ENCODE results near the gene TMEM97. TPM values are rescaled to one million over a fixed set of nuclear protein-coding genes. Genes with fewer than 3 reads are reported as not detected.

TMEM97 gene
- total RNA-seq, 1 donor from 2014 or later = 2.5 TPM

- Histone ChIP-seq H3K27me3 (no peaks in the 10 kb centered on the region), H3K4me1 (peaks cover 8% of the 10 kb centered on the region), H3K27ac (no peak overlapping the region), H3K9me3 (no peaks in the 10 kb centered on the region), H3K4me3 (no peak overlapping the region), H3K36me3 (peaks cover 0 to 39% of the 10 kb centered on the region in 2 donors)
- intact Hi-C loops (cut with DNase I) = no loop called here
- DNase-seq (ENCODE audit: extremely low spot score in 2 of 2) = no peak
- TF ChIP-seq CTCF (IDR thresholded peaks at IDR 0.05) (no peak), POLR2A (IDR thresholded peaks at IDR 0.05) (no peak), POLR2AphosphoS5 (IDR thresholded peaks at IDR 0.05; ENCODE audit: insufficient read depth in 1 of 2, low read depth in 1 of 2) (no peak)
Observed at GRCh38 chr17:28363186-28363585, 44.2 kb downstream of the TMEM97 start.

- no peak overlapping the region for H3K4me3 ChIP-seq
- no peak for DNase-seq (ENCODE audit: extremely low spot score in 2 of 2)
- no peaks in the 10 kb centered on the region for H3K27me3 ChIP-seq
- no peaks in the 10 kb centered on the region for H3K9me3 ChIP-seq
- H3K36me3 ChIP-seq = peaks cover 0 to 39% of the 10 kb centered on the region in 2 donors
- intact Hi-C loops (cut with DNase I) = no loop called here
- H3K27ac ChIP-seq = no peak overlapping the region
- no peaks in the 10 kb centered on the region for H3K4me1 ChIP-seq
- no peak for TF ChIP-seq CTCF (IDR thresholded peaks at IDR 0.05)
- no peak for TF ChIP-seq POLR2AphosphoS5 (IDR thresholded peaks at IDR 0.05; ENCODE audit: insufficient read depth in 1 of 2, low read depth in 1 of 2)
- TF ChIP-seq POLR2A (IDR thresholded peaks at IDR 0.05) = no peak
Observed at GRCh38 chr17:28363776-28364650, 45.0 kb downstream of the TMEM97 start.

- H3K27ac ChIP-seq = no peak within 1 kb of the TSS
- intact Hi-C loops (cut with DNase I) = no loop called here
- TF ChIP-seq POLR2AphosphoS5 (IDR thresholded peaks at IDR 0.05; ENCODE audit: insufficient read depth in 1 of 2, low read depth in 1 of 2) = no peak
- H3K9me3 ChIP-seq = no peaks in the 10 kb centered on the region
- no peak for DNase-seq (ENCODE audit: extremely low spot score in 2 of 2)
- H3K4me1 ChIP-seq = no peaks in the 10 kb centered on the region
- H3K4me3 ChIP-seq = no peak within 1 kb of the TSS
- peaks cover 0 to 35% of the 10 kb centered on the region in 2 donors for H3K36me3 ChIP-seq
- H3K27me3 ChIP-seq = no peaks in the 10 kb centered on the region
Observed at GRCh38 chr17:28364665-28365363, 45.8 kb downstream of the TMEM97 start, which contains the start of gene SEBOX. SEBOX (minus strand) TSS chr17:28365199; CDS start chr17:28365151, 48 bp downstream.

- no peak for DNase-seq (ENCODE audit: extremely low spot score in 2 of 2)
- H3K4me3 ChIP-seq = no peak overlapping the region
- intact Hi-C loops (cut with DNase I) = no loop called here
- H3K9me3 ChIP-seq = no peaks in the 10 kb centered on the region
- H3K27ac ChIP-seq = no peak overlapping the region
- H3K4me1 ChIP-seq = no peaks in the 10 kb centered on the region
- H3K27me3 ChIP-seq = no peaks in the 10 kb centered on the region
- H3K36me3 ChIP-seq = peaks cover 0 to 28% of the 10 kb centered on the region in 2 donors
- TF ChIP-seq POLR2AphosphoS5 (IDR thresholded peaks at IDR 0.05; ENCODE audit: insufficient read depth in 1 of 2, low read depth in 1 of 2) (no peak), CTCF (IDR thresholded peaks at IDR 0.05) (no peak), POLR2A (IDR thresholded peaks at IDR 0.05) (no peak)
Observed at GRCh38 chr17:28365487-28365886, 46.5 kb downstream of the TMEM97 start.

GRCh38 chr17:28366605-28367004, 47.6 kb downstream of the TMEM97 start:
- intact Hi-C loops (cut with DNase I) = no loop called here
- Histone ChIP-seq H3K36me3 (peaks cover 0 to 17% of the 10 kb centered on the region in 2 donors), H3K4me1 (no peaks in the 10 kb centered on the region), H3K4me3 (no peak overlapping the region), H3K27ac (no peak overlapping the region), H3K27me3 (no peaks in the 10 kb centered on the region), H3K9me3 (no peaks in the 10 kb centered on the region)
- no peak for DNase-seq (ENCODE audit: extremely low spot score in 2 of 2)
- TF ChIP-seq POLR2AphosphoS5 (IDR thresholded peaks at IDR 0.05; ENCODE audit: insufficient read depth in 1 of 2, low read depth in 1 of 2) = no peak
- no peak for TF ChIP-seq CTCF (IDR thresholded peaks at IDR 0.05)
- no peak for TF ChIP-seq POLR2A (IDR thresholded peaks at IDR 0.05)
